ENCODE measurements around the gene CROCC2. TPM values are rescaled to one million over a fixed set of nuclear protein-coding genes. Genes with fewer than 3 reads are reported as not detected.

Gene CROCC2
- total and polyA plus RNA-seq, 2 of the 13 experiments (the other 11 are each of a cell fraction or from before 2014, with no cell fraction given), result not detected

- no peak for TF ChIP-seq PREB (CRISPR knock-in tag; IDR thresholded peaks at IDR 0.05)
- TF ChIP-seq ARID4A (CRISPR knock-in tag; IDR thresholded peaks at IDR 0.05; ENCODE audit: borderline replicate concordance), result no peak; the same call in 1 of the 2 replicates
- TF ChIP-seq ZNF687 (CRISPR knock-in tag; IDR thresholded peaks at IDR 0.05), result peak; percentile 86
- TF ChIP-seq ZNF619 (CRISPR knock-in tag; IDR thresholded peaks at IDR 0.05), result no peak
- no peak for TF ChIP-seq PRPF4 (IDR thresholded peaks at IDR 0.05; ENCODE audit: low read depth, low read length, poor library complexity, severe bottlenecking)
- no peak for TF ChIP-seq ZNF230 (CRISPR knock-in tag; IDR thresholded peaks at IDR 0.05)
- TF ChIP-seq ZFP36L1 (CRISPR knock-in tag; IDR thresholded peaks at IDR 0.05), result no peak
- TF ChIP-seq ZMYM4 (CRISPR knock-in tag; IDR thresholded peaks at IDR 0.05), result no peak
- TF ChIP-seq ZNF784 (CRISPR knock-in tag; IDR thresholded peaks at IDR 0.05; ENCODE audit: borderline replicate concordance), result no peak; the same call in 1 of the 2 replicates
- no peak for TF ChIP-seq HOXA3 (CRISPR knock-in tag; IDR thresholded peaks at IDR 0.05)
- no peak for TF ChIP-seq ZNF775 (CRISPR knock-in tag; IDR thresholded peaks at IDR 0.05; ENCODE audit: borderline replicate concordance)
- no peak for TF ChIP-seq ZNF329 (CRISPR knock-in tag; IDR thresholded peaks at IDR 0.05; ENCODE audit: low read depth)
- TF ChIP-seq STAT5B (CRISPR knock-in tag; IDR thresholded peaks at IDR 0.05), result no peak
- no peak for TF ChIP-seq ZNF451 (CRISPR knock-in tag; IDR thresholded peaks at IDR 0.05)
- no peak for TF ChIP-seq E2F1 (CRISPR knock-in tag; IDR thresholded peaks at IDR 0.05)
- TF ChIP-seq SRSF9 (IDR thresholded peaks at IDR 0.05; ENCODE audit: borderline replicate concordance, insufficient read depth, low read depth, low read length, poor library complexity, severe bottlenecking), result no peak
Measured at GRCh38 chr2:240913810-240914644, 7.9 kb downstream of the CROCC2 start (continued).

Data from HepG2 (cell line).